SU-DHL-6 (cell line): ENCODE data around the gene KMT5B.

Source experiments
- EZH2phosphoT487 ChIP-seq: fragments of 200-600 bp; sonication (generic), shearing (Covaris generic); conservative IDR thresholded peaks from 2 replicates; pipeline ENCODE4 v1.6.1; 2018; ENCODE audit warnings: mild to moderate bottlenecking, antibody characterized with exemption, low read length, moderate library complexity, mixed read lengths
- TF ChIP-seq, protein P1 (sequence below): fragments of 200-600 bp; sonication (generic); IDR thresholded peaks from one replicate; pipeline ENCODE4 v1.5.1; 2017; ENCODE audit warnings: antibody characterized with exemption, mild to moderate bottlenecking, low read length, moderate library complexity; ENCODE audit not compliant: insufficient read depth, poor library complexity, severe bottlenecking

DNA sequence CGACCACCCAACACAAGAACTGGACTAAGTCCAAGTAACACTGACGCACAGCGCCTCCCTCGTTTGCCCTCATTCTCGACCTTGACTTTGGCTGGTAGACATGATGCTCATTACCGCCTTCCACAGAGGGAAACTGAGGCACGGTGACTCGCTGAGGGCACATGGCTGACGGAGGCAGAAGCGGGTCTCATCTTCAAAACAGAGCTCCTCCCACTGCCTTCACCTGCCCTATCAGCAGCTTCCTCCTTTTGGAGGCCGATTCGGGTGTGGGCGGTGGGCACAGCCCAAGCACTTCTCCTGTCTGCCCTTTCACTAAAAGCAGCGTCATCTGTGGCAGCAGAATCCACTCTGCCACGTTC lies 2.0 kb upstream of the KMT5B start:
- TF ChIP-seq, protein P1, sequence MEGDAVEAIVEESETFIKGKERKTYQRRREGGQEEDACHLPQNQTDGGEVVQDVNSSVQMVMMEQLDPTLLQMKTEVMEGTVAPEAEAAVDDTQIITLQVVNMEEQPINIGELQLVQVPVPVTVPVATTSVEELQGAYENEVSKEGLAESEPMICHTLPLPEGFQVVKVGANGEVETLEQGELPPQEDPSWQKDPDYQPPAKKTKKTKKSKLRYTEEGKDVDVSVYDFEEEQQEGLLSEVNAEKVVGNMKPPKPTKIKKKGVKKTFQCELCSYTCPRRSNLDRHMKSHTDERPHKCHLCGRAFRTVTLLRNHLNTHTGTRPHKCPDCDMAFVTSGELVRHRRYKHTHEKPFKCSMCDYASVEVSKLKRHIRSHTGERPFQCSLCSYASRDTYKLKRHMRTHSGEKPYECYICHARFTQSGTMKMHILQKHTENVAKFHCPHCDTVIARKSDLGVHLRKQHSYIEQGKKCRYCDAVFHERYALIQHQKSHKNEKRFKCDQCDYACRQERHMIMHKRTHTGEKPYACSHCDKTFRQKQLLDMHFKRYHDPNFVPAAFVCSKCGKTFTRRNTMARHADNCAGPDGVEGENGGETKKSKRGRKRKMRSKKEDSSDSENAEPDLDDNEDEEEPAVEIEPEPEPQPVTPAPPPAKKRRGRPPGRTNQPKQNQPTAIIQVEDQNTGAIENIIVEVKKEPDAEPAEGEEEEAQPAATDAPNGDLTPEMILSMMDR: no peak
- TF ChIP-seq EZH2phosphoT487: no peak
